SK-N-MC (cell line): ENCODE measurements around the gene DSE.

Experiments used
- EZH2 ChIP-seq: fragments of 200-600 bp; sonication (generic); IDR thresholded peaks from one replicate; pipeline ENCODE4 v1.6.1; 2017; ENCODE audit warnings: antibody characterized with exemption
- FOXP2 ChIP-seq: optimal IDR thresholded peaks from 2 replicates; pipeline ENCODE3; 2011; ENCODE audit warnings: mild to moderate bottlenecking, moderate library complexity; ENCODE audit not compliant: insufficient read depth; ENCODE audit errors: extremely low read length, control extremely low read depth
- POLR2AphosphoS5 ChIP-seq: IDR thresholded peaks from 2 replicates; pipeline ENCODE4 v1.6.1; 2012; ENCODE audit warnings: mild to moderate bottlenecking, low read depth, low read length, borderline replicate concordance

GRCh38 chr6:116329156-116329555, 41.6 kb upstream of the DSE start:
- TF ChIP-seq POLR2AphosphoS5: no peak
- TF ChIP-seq EZH2: no peak
- TF ChIP-seq FOXP2: no peak
